Left colon (tissue), 2 donors: ENCODE data around the gene FAAP24. TPM values are rescaled to one million over a fixed set of nuclear protein-coding genes. Genes with fewer than 3 reads are reported as not detected.

Experiments
- total RNA-seq, 2 donors: library from RNA; stranded (reverse); fragmentation: NEBNext Ultra II Directional; extraction: Animal tissue kit (Norgen Biotek cat#: 25700); gene quantifications; one replicate each; pipeline ENCODE4 v1.2.1, GENCODE V29; 2021
- donor health status: DM: no; HTN: no; CAD: no.
- donor health status: DM: yes; HTN: yes; CAD: no.

Gene FAAP24
- total RNA-seq, 2 donors from 2014 or later: 1.0 to 1.5 TPM

Other genes with a start within 250 kb of the FAAP24 start
- gene SLC7A9, start 102.5 kb upstream of the FAAP24 start, total RNA-seq: under 1 TPM; 0.31 to 0.73 TPM
- 10 to 100 TPM; 10.8 to 11.4 TPM for gene CEP89, start 284 bp upstream of the FAAP24 start, total RNA-seq
- gene RHPN2, start 92.6 kb downstream of the FAAP24 start, total RNA-seq: 10 to 100 TPM; 86.5 to 87.5 TPM
- 10 to 100 TPM in 1 of 2 donors, 1 to 10 TPM in 1; 8.3 to 10.9 TPM for gene GPATCH1, start 108.9 kb downstream of the FAAP24 start, total RNA-seq
- gene WDR88, start 159.9 kb downstream of the FAAP24 start, total RNA-seq: not detected
- 10 to 100 TPM in 1 of 2 donors, 1 to 10 TPM in 1; 7.2 to 12.4 TPM for gene LRP3, start 222.1 kb downstream of the FAAP24 start, total RNA-seq